LNCaP clone FGC (cell line): Measurements from ENCODE around the gene FAM184B.

Experiments used
- DNase-seq: peaks from one replicate; pipeline ENCODE4 v3.0.0-alpha.2; 2011; ENCODE audit warnings: low read depth
- H3K4me3 ChIP-seq: 2 replicates; pipeline ENCODE4 v1.5.1; 2011; ENCODE audit warnings: mild to moderate bottlenecking, low read depth, low read length, control low read depth
- CTCF ChIP-seq: IDR thresholded peaks from 2 replicates; pipeline ENCODE4 v1.5.1; 2012; ENCODE audit warnings: mild to moderate bottlenecking; ENCODE audit not compliant: control insufficient read depth, insufficient read depth; ENCODE audit errors: extremely low read depth

The FAM184B gene

GRCh38 chr4:17797808-17798207 lies 16.4 kb upstream of the FAM184B start:
- DNase-seq = no peak
- no peak overlapping the region for H3K4me3 ChIP-seq
- TF ChIP-seq CTCF = no peak

- TF ChIP-seq CTCF = no peak
Observed at GRCh38 chr4:17794730-17795129, 13.3 kb upstream of the FAM184B start.

GRCh38 chr4:17788956-17789355 lies 7.5 kb upstream of the FAM184B start:
- no peak for DNase-seq

More at GRCh38 chr4:17794730-17795129, 13.3 kb upstream of the FAM184B start:
- no peak for DNase-seq
- no peak overlapping the region for H3K4me3 ChIP-seq

DNA sequence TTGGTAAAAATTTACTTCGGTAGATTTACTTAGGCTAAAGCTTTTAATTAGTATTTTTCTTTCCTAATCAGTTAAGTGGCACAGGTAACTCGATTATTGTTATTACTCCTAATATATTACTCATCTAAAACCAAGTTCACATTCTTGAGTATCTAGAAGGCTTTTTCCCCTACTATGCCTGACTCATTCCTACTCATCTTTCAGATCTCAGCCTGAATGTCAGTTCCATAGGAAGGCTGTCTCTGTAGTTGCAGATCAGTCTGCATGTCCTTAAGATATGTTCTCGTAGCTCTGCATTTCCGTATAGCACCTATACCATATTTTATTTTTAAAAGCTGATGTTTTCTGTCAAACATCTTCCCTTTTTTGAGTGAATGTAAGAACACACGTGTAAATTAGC lies 5.9 kb upstream of the FAM184B start:
- no peak for DNase-seq
- no peak overlapping the region for H3K4me3 ChIP-seq
- no peak for TF ChIP-seq CTCF

More at GRCh38 chr4:17788956-17789355, 7.5 kb upstream of the FAM184B start:
- H3K4me3 ChIP-seq = no peak overlapping the region
- TF ChIP-seq CTCF = no peak

DNA sequence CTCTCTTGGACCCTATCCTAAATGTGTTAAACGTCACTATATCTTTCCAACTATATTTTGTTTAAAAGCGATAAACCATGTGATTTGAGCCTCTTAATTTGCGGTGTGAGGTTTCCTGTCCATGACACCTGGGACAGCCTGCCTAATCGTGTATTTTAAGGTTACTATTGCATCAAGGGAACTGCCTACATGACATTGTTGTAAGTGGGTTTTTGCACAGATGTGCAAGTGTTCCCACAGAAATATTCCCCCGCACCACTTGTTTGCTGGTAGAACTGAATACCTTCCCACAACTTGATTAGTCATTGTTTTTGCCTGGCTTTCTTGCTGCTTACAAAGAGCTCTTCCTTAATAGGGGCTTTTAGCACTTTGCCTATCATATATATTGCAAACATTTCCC lies 5.1 kb upstream of the FAM184B start:
- no peak for DNase-seq
- H3K4me3 ChIP-seq = no peak overlapping the region
- TF ChIP-seq CTCF = no peak

GRCh38 chr4:17785858-17786257 lies 4.4 kb upstream of the FAM184B start:
- no peak for DNase-seq
- TF ChIP-seq CTCF = peak; percentile 62
- no peak overlapping the region for H3K4me3 ChIP-seq

GRCh38 chr4:17780501-17781299 lies 721 bp downstream of the FAM184B start:
- H3K4me3 ChIP-seq = peak overlapping the region; percentile 15; the same call in 1 of the 2 replicates
- peak; percentile 53 for DNase-seq
- TF ChIP-seq CTCF = no peak
